ENCODE data around the gene RBMS3.
"Not testable (repeated sequence)": the region's sequence is repeated elsewhere in the genome, so short reads cannot be mapped to it uniquely, and the experiment has no call there.

RBMS3 gene

GRCh38 chr3:29618395-29619282, 337.8 kb downstream of the RBMS3 start:
- no peak for DNase-seq (ENCODE audit: low spot score)

- no peak for DNase-seq (ENCODE audit: low spot score)
These were observed 338.8 kb downstream of the RBMS3 start for GRCh38 chr3:29619676-29620075.

- no peak for DNase-seq (ENCODE audit: low spot score)
These were observed 346.6 kb downstream of the RBMS3 start for GRCh38 chr3:29627136-29628117.

- no peak for DNase-seq (ENCODE audit: low spot score)
These were observed 347.9 kb downstream of the RBMS3 start for GRCh38 chr3:29628795-29629194.

GRCh38 chr3:29635888-29636287, 355.0 kb downstream of the RBMS3 start:
- DNase-seq (ENCODE audit: low spot score): no peak

- no peak for DNase-seq (ENCODE audit: low spot score)
These were observed 356.2 kb downstream of the RBMS3 start for GRCh38 chr3:29637068-29637467.

GRCh38 chr3:29639578-29640290, 358.9 kb downstream of the RBMS3 start:
- no peak for DNase-seq (ENCODE audit: low spot score)

- no peak for DNase-seq (ENCODE audit: low spot score)
These were observed 361.6 kb downstream of the RBMS3 start for GRCh38 chr3:29642393-29643033.

GRCh38 chr3:29643034-29643425, 362.2 kb downstream of the RBMS3 start:
- no peak for DNase-seq (ENCODE audit: low spot score)

GRCh38 chr3:29644261-29644660, 363.4 kb downstream of the RBMS3 start:
- DNase-seq (ENCODE audit: low spot score): no peak

GRCh38 chr3:29644956-29645636, 364.2 kb downstream of the RBMS3 start:
- no peak for DNase-seq (ENCODE audit: low spot score)

GRCh38 chr3:29646043-29646442, 365.2 kb downstream of the RBMS3 start:
- DNase-seq (ENCODE audit: low spot score): no peak

- no peak for DNase-seq (ENCODE audit: low spot score)
These were observed 369.1 kb downstream of the RBMS3 start for GRCh38 chr3:29649815-29650547.

GRCh38 chr3:29653680-29654079, 372.8 kb downstream of the RBMS3 start:
- DNase-seq (ENCODE audit: low spot score): no peak

- DNase-seq (ENCODE audit: low spot score): no peak
These were observed 374.3 kb downstream of the RBMS3 start for GRCh38 chr3:29655015-29655747.

- DNase-seq (ENCODE audit: low spot score): no peak
These were observed 384.8 kb downstream of the RBMS3 start for GRCh38 chr3:29665688-29666087.

- no peak for DNase-seq (ENCODE audit: low spot score)
These were observed 387.4 kb downstream of the RBMS3 start for GRCh38 chr3:29668233-29668632.

- DNase-seq (ENCODE audit: low spot score): no peak
These were observed 387.9 kb downstream of the RBMS3 start for GRCh38 chr3:29668728-29669127.

GRCh38 chr3:29670476-29670875, 389.6 kb downstream of the RBMS3 start:
- DNase-seq (ENCODE audit: low spot score): not testable (repeated sequence)

- DNase-seq (ENCODE audit: low spot score): no peak
These were observed 396.6 kb downstream of the RBMS3 start for GRCh38 chr3:29677421-29677820.

Data from RKO (cell line).